Stimulated activated CD8-positive, alpha-beta memory T cell treated with anti-CD3 and anti-CD28 coated beads, Interleukin-4, amount 100 ng/mL, for 48 hours (primary cell): ENCODE measurements around the gene EBLN1.
A peak's percentile ranks its signal among the peaks of the same experiment; 100 is the strongest.

Source experiments
- DNase-seq: peaks from one replicate; pipeline ENCODE4 v3.0.0-alpha.2; 2020

The EBLN1 gene

GRCh38 chr10:22217842-22218241 lies at the start of gene EBLN1:
EBLN1 (minus strand) TSS chr10:22218015; CDS start chr10:22209983, 8,032 bp downstream.
- DNase-seq: no peak

DNA sequence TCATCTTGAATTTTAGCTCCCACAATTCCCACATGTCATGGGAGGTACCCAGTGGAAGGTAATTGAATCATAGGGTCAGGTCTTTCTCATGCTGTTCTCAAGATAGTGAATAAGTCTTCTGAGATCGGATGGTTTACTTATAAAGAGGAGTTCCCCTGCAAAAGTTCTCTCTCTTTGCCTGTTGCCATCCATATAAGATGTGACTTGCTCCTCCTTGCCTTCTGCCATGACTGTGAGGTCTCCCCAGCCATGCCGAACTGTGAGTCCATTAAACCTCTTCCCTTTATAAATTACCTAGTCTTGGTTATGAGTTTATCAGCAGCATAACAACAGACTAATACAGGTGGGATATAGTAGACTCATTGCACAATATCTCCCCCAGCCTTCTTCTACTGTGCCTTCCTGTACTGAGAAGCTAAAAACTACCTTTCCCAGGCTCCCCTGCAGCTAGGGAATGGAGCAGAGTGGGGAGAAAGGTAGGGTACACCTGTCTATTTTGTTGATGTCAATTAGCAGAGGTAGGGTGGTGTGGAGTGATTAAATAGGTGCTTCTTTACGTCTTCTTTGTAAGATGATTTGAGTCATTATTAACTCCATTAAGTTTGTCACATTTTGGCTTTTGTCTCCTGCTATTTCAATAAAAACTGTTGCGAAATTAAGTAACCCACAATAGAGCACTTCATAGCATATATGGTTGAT lies 48.2 kb upstream of the EBLN1 start:
- DNase-seq: no peak

DNA sequence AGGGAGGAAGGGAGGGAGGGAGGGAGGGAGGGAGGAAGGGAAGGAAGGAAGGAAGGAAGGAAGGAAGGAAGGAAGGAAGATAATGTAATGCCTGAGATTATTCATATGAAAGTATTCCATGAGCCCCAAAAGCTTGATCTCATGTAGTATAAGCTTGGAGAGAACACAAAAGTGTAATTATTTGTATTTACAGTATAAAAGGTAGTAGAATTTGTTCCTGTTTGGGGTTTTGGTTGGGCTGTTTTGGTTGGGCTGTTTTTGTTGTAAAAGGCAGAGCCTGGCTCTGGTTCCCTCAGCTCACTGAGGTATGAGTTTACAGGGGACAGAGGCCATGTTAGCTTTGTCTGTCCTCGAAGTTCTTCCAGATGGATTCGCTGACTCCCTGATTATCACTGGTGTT lies 45.3 kb upstream of the EBLN1 start:
- DNase-seq: no peak

GRCh38 chr10:22259280-22259679 lies 41.5 kb upstream of the EBLN1 start:
- no peak for DNase-seq

DNA sequence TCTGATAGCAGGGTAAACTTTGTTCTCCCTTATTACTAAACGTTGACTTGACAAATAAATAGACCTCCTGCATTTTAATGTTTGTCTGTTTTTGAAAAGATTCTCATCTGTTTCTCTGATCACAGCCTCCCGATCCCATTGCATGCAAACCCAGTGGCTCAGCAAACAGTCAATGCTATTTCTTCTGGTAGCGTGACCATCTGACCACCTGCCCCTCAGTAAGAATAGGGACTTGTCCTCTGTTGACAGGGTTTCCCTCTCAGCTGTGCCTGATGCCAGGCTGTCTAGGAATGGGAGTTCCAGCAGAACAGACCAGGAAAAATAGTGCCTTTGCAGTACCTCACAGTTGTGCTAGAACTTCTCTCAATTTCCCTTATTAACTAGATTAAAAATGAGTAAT lies 40.7 kb upstream of the EBLN1 start:
- DNase-seq: no peak

- no peak for DNase-seq
These were observed 35.7 kb upstream of the EBLN1 start for GRCh38 chr10:22253580-22253882.

DNA sequence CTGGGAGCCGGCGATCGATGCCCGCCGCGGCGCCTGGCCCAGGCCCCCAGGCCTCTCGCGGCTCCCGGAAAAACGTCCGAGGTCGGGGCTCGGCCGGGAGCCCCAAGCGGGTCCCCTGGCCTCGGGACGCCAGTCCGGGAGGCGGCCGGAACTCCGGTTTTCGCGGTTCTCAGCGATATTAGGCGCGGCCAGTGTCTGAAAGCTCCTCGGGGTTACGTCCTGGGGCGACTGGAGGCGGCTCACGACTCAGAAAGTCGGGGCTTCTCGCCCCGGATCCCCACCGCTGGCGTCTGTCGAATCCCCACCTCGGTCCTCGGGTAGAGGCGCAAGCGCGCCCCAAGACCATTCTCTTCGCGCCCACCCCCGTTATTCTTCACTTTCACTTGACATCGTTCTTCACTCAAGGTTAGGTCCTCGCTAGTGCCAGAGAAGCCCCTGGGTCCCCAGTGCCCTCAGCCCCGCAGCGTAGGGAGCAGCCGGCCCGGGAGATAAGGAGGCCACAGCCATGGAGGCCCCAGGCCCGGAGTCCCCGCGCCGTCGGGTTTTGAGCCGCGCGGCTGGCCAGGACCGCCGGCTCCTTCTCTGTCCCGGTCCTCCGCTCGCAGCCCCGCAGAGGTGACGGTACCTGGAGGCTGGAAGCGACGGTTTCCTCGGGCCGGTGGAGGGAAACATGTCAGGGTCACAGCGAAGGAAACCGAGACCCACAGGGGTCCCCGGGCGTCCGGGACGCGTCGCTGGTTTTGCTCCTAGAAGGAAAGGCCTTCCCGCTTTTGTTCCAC lies 35.2 kb upstream of the EBLN1 start:
- DNase-seq: peak; percentile 61

DNA sequence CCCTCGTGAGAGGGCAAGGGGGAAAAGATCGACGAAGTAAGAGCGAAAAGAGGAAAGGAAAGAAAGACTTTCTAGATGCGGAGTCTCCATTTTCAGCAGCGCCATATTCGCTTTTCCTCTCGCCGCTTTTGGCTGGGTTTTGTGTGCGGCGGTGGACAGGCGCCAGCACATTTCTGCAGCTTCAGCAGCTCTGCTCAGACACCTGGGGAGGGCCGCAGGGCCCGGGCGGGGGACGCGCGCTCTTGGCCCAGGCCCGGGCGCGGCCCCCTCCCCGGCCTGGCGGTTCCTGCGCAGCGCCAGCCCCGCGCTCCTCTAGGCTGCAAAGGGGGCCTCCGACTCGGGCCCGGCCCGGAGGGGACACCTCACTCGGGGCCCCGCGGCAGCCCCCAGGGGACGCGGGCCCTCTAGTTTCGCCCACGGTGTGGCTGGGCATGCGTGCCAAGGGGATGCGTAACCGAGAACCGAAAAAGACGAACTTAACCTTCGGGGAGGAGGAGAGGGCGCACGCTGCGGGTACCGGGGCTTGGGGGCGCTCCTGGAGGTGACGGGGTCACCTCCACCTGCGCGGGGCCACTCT lies 34.5 kb upstream of the EBLN1 start:
- peak; percentile 82 for DNase-seq

- DNase-seq: peak; percentile 75
These were observed 34.0 kb upstream of the EBLN1 start for GRCh38 chr10:22251751-22252223.

- DNase-seq: no peak
These were observed 33.3 kb upstream of the EBLN1 start for GRCh38 chr10:22250897-22251660.

DNA sequence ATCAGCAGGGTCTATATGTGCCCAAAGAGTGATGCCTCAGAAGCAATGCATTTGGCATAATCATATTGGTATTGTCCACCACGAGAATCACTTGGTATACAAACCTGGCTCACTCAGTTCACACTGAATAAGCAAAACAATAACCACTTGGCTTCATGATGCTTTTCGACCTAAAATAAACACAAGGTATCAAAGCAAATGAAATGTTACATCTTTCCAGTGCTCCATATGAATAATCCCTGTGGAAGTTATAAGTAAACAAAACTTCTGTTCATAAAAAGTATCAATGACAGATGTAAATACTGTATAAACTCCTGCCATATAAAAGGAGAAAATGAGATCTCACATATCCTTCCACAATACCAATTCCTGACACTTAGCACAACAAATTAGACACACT lies 29.8 kb upstream of the EBLN1 start:
- DNase-seq: no peak

DNA sequence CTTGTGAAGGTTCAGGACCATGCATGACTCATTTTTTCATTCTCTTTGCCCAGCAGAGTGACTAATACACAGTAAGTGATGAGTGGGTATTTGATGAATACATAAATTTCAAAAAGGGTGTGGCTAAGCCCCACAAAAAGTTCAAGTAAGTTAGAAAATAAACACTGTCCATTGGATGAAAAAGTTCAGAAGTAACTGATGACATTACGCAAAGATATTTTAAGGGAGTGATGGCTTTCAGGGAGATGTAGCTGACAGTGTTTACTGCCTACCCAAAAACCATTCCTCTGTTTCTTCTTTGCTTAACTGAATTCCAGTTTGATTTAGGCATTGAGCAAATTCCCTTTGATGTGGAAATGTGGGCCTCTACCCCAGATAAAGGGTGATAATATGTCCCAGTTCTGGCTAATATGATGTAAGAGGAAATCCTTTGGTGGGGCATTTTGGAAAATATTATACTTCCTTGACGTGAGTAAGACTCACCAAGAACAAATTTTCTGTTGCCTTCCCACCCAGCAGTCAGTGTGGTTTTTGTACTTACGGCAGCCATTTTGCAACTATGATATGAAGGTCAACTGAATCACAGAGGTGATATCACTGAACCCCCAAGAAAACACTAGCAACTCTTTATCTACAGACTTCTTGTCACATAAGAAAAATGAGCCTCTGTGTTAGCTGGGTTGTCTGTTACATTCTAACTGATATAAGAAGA lies 29.0 kb upstream of the EBLN1 start:
- DNase-seq: peak; percentile 51

- DNase-seq: no peak
These were observed 27.8 kb upstream of the EBLN1 start for GRCh38 chr10:22245567-22245966.

GRCh38 chr10:22244855-22245254 lies 27.0 kb upstream of the EBLN1 start:
- DNase-seq: no peak

DNA sequence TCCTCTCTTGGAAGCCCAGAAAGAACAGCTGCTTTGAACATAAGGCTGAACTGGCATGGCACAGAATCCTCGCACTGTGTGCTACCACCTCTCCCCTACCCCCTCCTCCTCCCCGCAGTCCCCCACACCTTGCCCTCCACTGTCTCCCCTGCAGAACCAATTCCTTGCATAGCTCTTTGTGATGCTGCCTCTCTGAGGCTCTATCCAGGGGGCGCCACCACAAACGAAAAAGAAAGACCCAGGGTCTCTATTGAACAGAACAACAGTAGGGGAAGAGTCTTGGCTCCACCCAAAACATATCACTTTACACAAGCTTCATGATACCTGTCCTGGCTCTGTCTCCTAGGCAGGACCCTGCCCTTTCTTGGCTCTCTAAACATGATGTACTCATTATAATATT lies 26.2 kb upstream of the EBLN1 start:
- DNase-seq: no peak

- DNase-seq: no peak
These were observed 25.5 kb upstream of the EBLN1 start for GRCh38 chr10:22243321-22243720.

GRCh38 chr10:22231260-22231659 lies 13.4 kb upstream of the EBLN1 start:
- no peak for DNase-seq

DNA sequence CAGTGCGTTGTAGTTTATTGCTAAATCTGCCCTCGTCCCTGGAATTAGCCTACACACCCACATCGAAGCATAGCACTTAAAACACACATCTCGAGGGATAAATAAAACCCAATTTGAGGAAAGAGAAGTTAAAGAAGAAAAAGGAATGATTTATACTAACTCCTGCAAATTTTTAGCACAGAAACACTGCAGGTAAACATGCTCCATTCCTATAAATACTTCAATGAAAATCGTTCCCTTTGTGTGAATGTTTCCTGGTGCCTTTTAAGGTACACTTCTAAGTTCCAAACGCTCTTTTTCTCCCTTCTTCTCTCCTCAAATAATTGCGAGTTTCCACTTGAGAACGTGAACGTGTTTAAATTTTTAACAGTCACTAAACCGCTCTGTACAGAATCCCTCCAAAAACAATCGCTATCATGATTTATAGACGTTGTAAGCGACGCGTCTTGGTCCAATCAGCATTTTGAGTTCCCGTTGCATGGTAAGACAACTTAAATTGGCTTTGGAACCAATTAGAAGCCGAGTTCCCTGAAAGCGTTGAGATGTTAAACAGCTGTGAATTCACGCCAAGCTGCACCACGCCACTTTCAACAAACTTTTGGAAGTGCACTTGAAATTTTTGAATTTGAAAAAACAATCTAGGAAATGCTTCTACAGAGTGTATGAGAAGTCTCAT lies 12.5 kb upstream of the EBLN1 start:
- no peak for DNase-seq

- no peak for DNase-seq
These were observed 12.0 kb upstream of the EBLN1 start for GRCh38 chr10:22229802-22230157.

DNA sequence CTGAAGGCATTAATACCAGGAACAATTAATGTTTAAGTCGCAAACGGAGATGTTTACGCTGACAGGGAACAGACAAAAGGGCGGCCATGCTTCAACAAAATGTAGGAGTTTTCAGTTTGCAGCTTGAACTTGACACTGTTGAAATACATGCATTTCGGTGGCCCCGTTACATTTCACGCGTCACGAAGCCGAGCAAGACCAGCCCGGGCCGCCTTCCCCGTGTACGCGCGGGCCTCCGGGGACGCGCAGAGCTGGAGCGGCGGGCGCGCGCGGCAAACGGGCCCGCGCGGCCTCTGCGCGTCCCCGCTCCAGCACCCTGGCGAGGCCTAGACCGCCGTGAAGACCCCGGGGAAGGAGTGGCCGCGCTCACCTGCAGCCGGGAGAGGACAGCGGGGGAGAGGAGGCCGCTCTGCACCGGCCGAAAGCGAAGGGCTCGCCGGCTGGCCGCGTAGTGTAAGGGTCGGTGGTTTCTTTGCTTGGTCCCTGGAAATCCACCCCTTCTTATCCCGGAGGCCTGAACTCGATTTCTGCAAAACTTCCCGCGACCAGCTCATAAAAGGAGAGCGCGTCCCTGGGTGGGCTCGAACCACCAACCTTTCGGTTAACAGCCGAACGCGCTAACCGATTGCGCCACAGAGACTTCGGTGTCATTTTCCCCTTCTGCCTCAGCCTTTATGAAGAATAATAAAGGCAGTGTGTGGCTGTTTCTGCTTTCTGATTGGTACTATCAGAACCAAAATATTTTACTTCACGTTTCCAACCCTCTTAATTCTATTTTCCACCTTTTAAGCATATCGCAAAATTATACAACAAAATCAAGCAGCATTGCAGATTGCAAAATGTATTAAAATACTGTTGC lies 11.4 kb upstream of the EBLN1 start:
- peak; percentile 93 for DNase-seq
